Measurements from ENCODE around the gene FAM107B. TPM values are rescaled to one million over a fixed set of nuclear protein-coding genes. Genes with fewer than 3 reads are reported as not detected.

The FAM107B gene
- total and polyA plus RNA-seq, 2 of the 4 experiments (the other 2 are of a cell fraction): 26.4 to 27.1 TPM

DNA sequence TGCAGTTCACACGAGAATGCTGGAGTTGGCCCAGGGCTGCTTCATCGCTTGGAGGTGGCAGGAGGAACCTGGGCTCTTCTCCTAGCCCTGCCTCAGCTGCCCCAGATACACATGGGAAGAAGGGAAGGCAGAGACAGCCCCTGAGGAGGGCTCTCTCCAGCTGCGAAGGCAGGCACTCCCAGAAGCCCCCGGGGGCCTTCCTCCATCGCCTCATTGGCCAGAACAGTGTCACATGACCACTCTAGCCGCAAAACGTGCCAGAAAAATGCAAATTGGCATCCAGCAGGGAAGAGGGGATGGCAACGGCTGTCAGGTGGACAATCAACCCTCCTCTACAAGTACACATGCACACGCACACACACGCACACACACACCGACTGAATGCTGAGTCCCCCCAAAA, 226.2 kb downstream of the FAM107B start:
- Histone ChIP-seq H3K4ac (ENCODE audit: low read depth, low read length) (0 out of 2 replicates have a peak overlapping the region, but pooled peaks have one; percentile 3), H4K5ac (ENCODE audit: low read depth, low read length) (no peak overlapping the region), H4K91ac (ENCODE audit: insufficient read depth, low read depth, low read length) (no peak overlapping the region), H2BK5ac (ENCODE audit: low read depth, low read length, poor library complexity, severe bottlenecking) (peak overlapping the region; percentile 11), H4K8ac (ENCODE audit: low read depth in 2 of 2, low read length in 2 of 2) (0 out of 4 replicates have a peak overlapping the region, but pooled peaks of 1 of the 2 experiments have one; percentile 19), H2BK20ac (ENCODE audit: low read depth, low read length) (no peak overlapping the region), H2AK5ac (ENCODE audit: low read depth, low read length) (no peak overlapping the region; the same call in 1 of the 2 replicates), H2BK15ac (ENCODE audit: low read depth, low read length) (no peak overlapping the region), H3K23ac (ENCODE audit: low read depth, low read length) (no peak overlapping the region), H3K36me3 (ENCODE audit: control insufficient read depth, insufficient read depth, low read length) (peaks cover 15% of the 10 kb centered on the region), H3K4me2 (ENCODE audit: low read depth, low read length) (no peak overlapping the region), H3K79me1 (ENCODE audit: low read depth in 1 of 2, low read length in 2 of 2) (peaks cover 54 to 84% of the 10 kb centered on the region in 2 experiments), H3K9ac (ENCODE audit: low read depth, low read length) (no peak overlapping the region), H2AFZ (replicated peaks; ENCODE audit: low read length, poor library complexity) (no peak overlapping the region), H3K27ac (ENCODE audit: insufficient read depth, low read length) (no peak overlapping the region), H3K56ac (ENCODE audit: extremely low read depth, insufficient read depth, low read length) (no peak overlapping the region), H3K4me1 (ENCODE audit: control insufficient read depth, insufficient read depth, low read length) (peaks cover 22% of the 10 kb centered on the region), H3K4me3 (ENCODE audit: insufficient read depth, low read depth, low read length) (no peak overlapping the region), H3K27me3 (ENCODE audit: control insufficient read depth, insufficient read depth, low read length) (no peaks in the 10 kb centered on the region), H2BK120ac (ENCODE audit: low read depth, low read length) (no peak overlapping the region), H3K14ac (replicated peaks; ENCODE audit: low read depth, low read length) (no peak overlapping the region), H3K9me3 (ENCODE audit: control insufficient read depth, insufficient read depth, low read length) (no peaks in the 10 kb centered on the region), H3K18ac (ENCODE audit: low read depth, low read length) (no peak overlapping the region), H2AK9ac (replicated peaks; ENCODE audit: low read depth, low read length, poor library complexity) (no peak overlapping the region), H3K9me1 (ENCODE audit: insufficient read depth, low read length) (peaks cover 39% of the 10 kb centered on the region), H4K20me1 (ENCODE audit: insufficient read depth, low read length) (peaks cover 50% of the 10 kb centered on the region)
- ATAC-seq (ENCODE audit: low read depth) (no peak), DNase-seq (no peak)
- in situ Hi-C loops (cut with MboI; ENCODE audit: low sequenced_read_pairs) (no loop called here), dilution Hi-C loops (cut with HindIII; ENCODE audit: low sequenced_read_pairs, unreplicated experiment) (no loop called here), intact Hi-C loops (cut with micrococcal nuclease) (loop anchor here (5.0 kb wide), 1 partner anchor 39 kb away; no protein-coding TSS in a partner anchor)
- POLR2A ChIA-PET (ENCODE audit: unreplicated experiment): no interaction called here
- BruUV-seq (replicated peaks): no TSS peak
- TF ChIP-seq CHD1 (IDR thresholded peaks at IDR 0.05; ENCODE audit: low read depth, low read length): no peak
- TF ChIP-seq SMC3 (IDR thresholded peaks at IDR 0.05; ENCODE audit: low read depth, low read length): no peak
- no peak for TF ChIP-seq RCOR1 (IDR thresholded peaks at IDR 0.05; ENCODE audit: insufficient replicate concordance, low read length)
- no peak for TF ChIP-seq POLR2A (IDR thresholded peaks at IDR 0.05; ENCODE audit: low read depth, low read length)
- TF ChIP-seq, protein P1, sequence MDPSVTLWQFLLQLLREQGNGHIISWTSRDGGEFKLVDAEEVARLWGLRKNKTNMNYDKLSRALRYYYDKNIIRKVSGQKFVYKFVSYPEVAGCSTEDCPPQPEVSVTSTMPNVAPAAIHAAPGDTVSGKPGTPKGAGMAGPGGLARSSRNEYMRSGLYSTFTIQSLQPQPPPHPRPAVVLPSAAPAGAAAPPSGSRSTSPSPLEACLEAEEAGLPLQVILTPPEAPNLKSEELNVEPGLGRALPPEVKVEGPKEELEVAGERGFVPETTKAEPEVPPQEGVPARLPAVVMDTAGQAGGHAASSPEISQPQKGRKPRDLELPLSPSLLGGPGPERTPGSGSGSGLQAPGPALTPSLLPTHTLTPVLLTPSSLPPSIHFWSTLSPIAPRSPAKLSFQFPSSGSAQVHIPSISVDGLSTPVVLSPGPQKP (IDR thresholded peaks at IDR 0.05; ENCODE audit: borderline replicate concordance, low read depth, low read length): no peak
- no peak for TF ChIP-seq RAD21 (IDR thresholded peaks at IDR 0.05; ENCODE audit: low read length)
- TF ChIP-seq, protein P2, sequence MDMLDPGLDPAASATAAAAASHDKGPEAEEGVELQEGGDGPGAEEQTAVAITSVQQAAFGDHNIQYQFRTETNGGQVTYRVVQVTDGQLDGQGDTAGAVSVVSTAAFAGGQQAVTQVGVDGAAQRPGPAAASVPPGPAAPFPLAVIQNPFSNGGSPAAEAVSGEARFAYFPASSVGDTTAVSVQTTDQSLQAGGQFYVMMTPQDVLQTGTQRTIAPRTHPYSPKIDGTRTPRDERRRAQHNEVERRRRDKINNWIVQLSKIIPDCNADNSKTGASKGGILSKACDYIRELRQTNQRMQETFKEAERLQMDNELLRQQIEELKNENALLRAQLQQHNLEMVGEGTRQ (IDR thresholded peaks at IDR 0.05; ENCODE audit: low read depth, low read length): no peak
- TF ChIP-seq NFE2L2 (IDR thresholded peaks at IDR 0.05; ENCODE audit: low read depth, low read length): no peak
- no peak for TF ChIP-seq RFX5 (IDR thresholded peaks at IDR 0.05; ENCODE audit: low read depth, low read length)
- TF ChIP-seq, protein P3, sequence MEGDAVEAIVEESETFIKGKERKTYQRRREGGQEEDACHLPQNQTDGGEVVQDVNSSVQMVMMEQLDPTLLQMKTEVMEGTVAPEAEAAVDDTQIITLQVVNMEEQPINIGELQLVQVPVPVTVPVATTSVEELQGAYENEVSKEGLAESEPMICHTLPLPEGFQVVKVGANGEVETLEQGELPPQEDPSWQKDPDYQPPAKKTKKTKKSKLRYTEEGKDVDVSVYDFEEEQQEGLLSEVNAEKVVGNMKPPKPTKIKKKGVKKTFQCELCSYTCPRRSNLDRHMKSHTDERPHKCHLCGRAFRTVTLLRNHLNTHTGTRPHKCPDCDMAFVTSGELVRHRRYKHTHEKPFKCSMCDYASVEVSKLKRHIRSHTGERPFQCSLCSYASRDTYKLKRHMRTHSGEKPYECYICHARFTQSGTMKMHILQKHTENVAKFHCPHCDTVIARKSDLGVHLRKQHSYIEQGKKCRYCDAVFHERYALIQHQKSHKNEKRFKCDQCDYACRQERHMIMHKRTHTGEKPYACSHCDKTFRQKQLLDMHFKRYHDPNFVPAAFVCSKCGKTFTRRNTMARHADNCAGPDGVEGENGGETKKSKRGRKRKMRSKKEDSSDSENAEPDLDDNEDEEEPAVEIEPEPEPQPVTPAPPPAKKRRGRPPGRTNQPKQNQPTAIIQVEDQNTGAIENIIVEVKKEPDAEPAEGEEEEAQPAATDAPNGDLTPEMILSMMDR (conservative IDR thresholded peaks at IDR 0.05; ENCODE audit: low read depth, low read length): no peak
- no peak for TF ChIP-seq MAZ (IDR thresholded peaks at IDR 0.05; ENCODE audit: borderline replicate concordance, low read depth, low read length)
- TF ChIP-seq FOS (IDR thresholded peaks at IDR 0.05; ENCODE audit: low read depth, low read length): no peak
- TF ChIP-seq BHLHE40 (IDR thresholded peaks at IDR 0.05; ENCODE audit: low read depth, low read length): no peak
- TF ChIP-seq MXI1 (IDR thresholded peaks at IDR 0.05; ENCODE audit: borderline replicate concordance, low read depth, low read length): no peak
- TF ChIP-seq CEBPB (IDR thresholded peaks at IDR 0.05; ENCODE audit: low read depth, low read length): no peak
- TF ChIP-seq MAFK (IDR thresholded peaks at IDR 0.05; ENCODE audit: low read depth, low read length): no peak
- CTCF ChIA-PET: interaction anchor here (0.6 to 2.0 kb wide), 2 partner anchors 12 to 46 kb away, joined by 3 to 8 read pairs; no protein-coding TSS in a partner anchor
- WGBS, 2 experiments (ENCODE audit: extremely low coverage in 2 of 2, insufficient read length in 1 of 2): 100% methylated on average over 1 of the region's 11 CpGs; no CpG with 5 or more reads in 1 of the 2 experiments

All from IMR-90 (cell line).